HG03025 (cell line): ENCODE results near the gene CDKN2A.

Experiments used
- ATAC-seq: cut with Tn5 transposase; IDR thresholded peaks from one replicate; pipeline ENCODE4 v1.9.1; 2021; ENCODE audit warnings: mild to moderate bottlenecking, moderate library complexity; ENCODE audit not compliant: unreplicated experiment, low FRiP score

Gene CDKN2A

DNA sequence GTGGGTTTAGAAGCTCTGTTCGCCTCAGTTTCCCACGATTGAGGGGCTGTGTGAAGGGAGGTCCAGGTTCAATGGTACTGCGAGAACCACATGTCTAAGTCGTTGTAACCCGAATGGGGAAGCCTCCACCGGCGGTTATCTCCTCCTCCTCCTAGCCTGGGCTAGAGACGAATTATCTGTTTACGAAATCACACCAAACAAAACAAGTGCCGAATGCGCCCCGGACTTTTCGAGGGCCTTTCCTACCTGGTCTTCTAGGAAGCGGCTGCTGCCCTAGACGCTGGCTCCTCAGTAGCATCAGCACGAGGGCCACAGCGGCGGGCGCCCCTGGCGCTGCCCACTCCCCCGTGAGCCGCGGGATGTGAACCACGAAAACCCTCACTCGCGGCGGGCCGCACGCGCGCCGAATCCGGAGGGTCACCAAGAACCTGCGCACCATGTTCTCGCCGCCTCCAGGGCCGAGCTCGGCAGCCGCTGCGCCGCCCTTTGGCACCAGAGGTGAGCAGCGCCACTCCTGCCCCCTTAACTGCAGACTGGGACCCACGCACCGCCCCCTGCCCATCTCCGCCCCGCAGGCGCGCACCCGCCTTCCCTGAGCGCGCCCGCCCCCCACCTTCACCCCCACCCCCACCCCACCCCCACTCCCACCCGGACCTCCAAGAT lies at the start of gene CDKN2A:
TSS of gene CDKN2A (minus strand) at position 500 of the 663 bp plus-strand sequence.
- ATAC-seq = peak; percentile 35

GRCh38 chr9:22043928-22044327 lies 49.7 kb upstream of the CDKN2A start:
- no peak for ATAC-seq

- ATAC-seq = no peak
Observed at GRCh38 chr9:22041775-22042174, 47.6 kb upstream of the CDKN2A start.

DNA sequence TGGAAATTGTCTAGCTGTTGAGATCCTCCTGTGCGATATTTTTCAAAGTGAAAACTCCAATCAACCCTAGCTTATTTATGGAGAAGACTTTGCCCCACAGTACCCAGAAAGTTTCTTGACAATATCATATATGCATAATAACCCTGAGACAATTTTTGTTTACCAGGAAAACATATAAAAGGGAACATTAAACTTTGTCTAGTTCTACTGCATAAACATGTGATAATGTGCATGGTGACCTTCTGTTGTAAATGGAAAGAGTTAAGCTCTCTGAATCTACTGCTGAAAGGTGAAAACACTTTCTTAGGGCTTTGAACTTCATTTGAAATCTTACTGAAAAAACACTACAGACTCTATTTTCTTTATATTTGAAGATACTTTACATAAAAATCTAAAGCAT lies 47.2 kb upstream of the CDKN2A start:
- no peak for ATAC-seq

DNA sequence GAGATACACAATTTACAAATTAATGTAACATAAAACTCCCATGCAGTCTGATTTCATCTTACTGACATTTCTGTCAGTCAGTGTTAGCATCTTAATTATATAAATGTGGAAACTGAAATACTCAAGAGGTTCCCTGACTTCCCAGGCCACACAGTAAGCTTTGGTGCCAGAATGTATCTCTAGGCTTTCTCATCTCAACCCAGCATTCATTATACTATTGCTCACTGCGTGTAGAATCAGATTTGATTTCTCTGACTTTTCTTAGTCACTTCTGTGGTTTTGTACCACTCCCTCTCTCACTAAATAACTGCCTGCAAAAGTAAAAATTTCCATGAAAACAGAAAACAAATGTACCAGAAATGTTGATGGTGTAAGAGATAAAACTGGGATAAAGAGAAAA lies 46.6 kb upstream of the CDKN2A start:
- no peak for ATAC-seq

DNA sequence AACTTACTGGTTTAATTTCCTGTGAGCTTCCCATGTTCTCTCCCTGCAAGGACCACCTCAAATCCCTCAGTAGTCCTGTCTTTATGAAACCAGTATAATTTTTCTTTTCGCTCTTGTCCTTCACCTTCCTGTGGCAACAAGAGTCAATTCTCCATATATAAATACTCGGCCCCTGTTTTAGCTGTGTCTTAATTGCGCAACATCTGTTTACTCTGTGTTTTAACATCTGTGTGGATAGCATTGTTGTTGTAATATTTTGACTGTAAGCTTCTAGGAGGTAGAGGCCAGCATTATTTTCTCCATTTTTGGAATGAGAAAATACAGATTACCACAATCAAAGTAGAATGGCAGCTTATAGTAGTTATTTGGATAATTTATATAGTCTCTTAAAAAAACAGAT lies 45.1 kb upstream of the CDKN2A start:
- ATAC-seq = no peak

- no peak for ATAC-seq
Observed at GRCh38 chr9:22037954-22038690, 43.9 kb upstream of the CDKN2A start.

DNA sequence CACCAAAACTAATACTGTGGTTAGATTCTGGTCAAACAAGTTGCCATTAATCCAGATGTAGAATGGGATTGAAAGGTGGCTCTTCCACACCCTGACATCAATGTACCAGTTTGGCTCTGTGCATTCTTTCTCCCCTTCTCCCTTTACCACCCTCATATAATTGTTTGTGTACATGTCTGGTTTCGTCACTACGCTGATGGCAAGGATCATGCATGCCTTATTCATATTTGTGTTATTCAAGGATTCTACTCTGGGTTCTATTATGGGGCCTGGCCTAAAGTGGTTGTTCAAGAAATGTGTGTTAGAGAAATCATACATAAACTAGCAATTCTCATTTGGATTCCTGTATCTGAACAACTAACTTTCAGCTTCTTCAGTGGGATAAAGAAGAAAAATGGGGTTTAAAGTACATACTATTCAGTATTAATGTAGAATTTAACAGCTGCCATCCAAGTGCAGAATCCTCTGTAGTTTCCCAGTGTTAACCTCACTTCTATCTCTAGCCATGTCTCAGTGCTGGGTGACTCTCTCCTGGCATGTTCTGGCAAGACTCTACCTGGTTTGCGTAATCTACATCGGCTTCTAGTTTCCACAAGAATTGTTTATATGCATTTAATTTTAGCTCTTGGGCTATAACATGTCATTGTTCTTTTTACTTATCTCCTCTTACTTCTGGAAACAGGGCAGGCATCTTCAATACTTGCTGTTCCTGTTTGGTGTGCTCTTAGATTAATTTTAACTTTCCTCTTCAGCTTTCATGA lies 42.9 kb upstream of the CDKN2A start:
- ATAC-seq = no peak

GRCh38 chr9:22035591-22036011 lies 41.4 kb upstream of the CDKN2A start:
- ATAC-seq = no peak

GRCh38 chr9:22033012-22033630 lies 38.9 kb upstream of the CDKN2A start:
- ATAC-seq = no peak

GRCh38 chr9:22031655-22032411 lies 37.6 kb upstream of the CDKN2A start:
- ATAC-seq = no peak

- ATAC-seq = peak; percentile 93
Observed at GRCh38 chr9:22030101-22030598, 36.0 kb upstream of the CDKN2A start.

DNA sequence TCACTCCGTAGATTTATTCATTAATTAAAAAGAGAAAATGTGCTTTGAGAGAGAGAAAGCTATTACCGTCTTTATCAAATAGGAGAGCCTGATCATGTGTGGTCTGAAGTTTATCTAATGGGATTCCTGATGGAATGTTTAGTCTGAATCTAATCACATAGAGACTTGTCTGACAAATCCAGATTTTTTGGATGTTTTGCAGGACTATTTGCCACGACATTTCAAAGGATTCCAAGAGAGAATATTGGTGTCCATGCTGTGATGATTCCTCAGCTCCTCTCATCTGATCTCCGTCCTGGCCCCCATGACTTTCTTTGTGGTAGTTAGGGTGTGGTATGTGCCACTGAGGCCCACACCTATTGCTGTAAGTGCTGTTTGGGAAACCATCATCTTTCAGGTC lies 35.0 kb upstream of the CDKN2A start:
- no peak for ATAC-seq

DNA sequence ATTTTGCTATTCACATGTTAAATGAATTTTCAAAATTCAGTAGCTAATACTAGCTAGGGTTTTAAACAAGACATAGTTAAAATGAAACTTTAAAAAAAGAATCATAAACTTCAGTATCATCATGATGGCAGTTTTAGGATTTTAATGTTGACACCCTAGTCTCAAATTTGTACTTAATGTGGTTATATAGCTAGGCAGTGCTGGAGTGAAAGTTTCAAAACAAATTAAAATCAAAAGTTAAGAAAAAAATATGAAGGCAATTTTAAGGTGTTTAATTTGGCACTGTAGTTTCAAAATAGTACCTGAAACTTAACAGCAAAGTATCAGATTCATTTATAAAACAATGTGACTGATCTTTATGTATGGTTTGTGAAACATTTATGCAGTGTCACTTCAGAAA lies 34.2 kb upstream of the CDKN2A start:
- ATAC-seq = no peak

- ATAC-seq = no peak
Observed at GRCh38 chr9:22026696-22027095, 32.5 kb upstream of the CDKN2A start.

- ATAC-seq = no peak
Observed at GRCh38 chr9:22022396-22022795, 28.2 kb upstream of the CDKN2A start.

DNA sequence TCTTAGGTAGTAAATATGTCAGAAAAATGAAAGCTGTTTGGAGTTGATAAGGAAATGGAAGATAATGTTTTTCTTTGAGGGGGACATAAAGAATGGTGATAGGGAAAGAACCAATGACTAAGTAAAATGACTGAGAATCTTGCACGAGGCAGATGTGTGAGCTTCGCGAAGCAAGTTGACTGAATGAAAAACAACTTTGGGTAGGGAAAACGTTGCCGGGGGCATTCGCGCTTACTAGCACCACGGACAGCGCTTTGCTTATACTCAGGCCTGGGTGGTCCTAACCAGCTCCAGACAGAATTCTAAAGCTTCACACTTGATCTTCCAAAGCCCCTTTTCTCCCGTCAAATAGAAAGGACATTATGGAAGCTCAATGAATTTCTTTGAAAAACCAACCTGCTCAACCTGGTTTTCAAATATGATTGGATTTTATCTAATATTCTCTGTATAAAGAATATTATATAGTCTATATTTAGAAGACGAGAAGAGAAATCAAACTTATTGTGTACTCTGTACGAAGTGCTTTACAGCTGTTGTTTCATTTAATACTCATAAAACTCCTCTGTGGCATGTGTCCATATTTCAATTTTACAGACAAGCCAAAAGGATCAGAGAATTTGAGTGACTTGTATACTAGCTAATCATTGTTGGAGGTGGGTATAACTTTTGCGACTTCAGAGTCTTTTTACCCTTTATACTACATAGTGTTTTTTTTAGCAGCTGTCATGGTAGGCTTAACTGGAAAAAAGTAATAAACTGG lies 16.9 kb upstream of the CDKN2A start:
- ATAC-seq = no peak

- peak; percentile 59 for ATAC-seq
Observed at GRCh38 chr9:22009506-22009867, 15.3 kb upstream of the CDKN2A start.

DNA sequence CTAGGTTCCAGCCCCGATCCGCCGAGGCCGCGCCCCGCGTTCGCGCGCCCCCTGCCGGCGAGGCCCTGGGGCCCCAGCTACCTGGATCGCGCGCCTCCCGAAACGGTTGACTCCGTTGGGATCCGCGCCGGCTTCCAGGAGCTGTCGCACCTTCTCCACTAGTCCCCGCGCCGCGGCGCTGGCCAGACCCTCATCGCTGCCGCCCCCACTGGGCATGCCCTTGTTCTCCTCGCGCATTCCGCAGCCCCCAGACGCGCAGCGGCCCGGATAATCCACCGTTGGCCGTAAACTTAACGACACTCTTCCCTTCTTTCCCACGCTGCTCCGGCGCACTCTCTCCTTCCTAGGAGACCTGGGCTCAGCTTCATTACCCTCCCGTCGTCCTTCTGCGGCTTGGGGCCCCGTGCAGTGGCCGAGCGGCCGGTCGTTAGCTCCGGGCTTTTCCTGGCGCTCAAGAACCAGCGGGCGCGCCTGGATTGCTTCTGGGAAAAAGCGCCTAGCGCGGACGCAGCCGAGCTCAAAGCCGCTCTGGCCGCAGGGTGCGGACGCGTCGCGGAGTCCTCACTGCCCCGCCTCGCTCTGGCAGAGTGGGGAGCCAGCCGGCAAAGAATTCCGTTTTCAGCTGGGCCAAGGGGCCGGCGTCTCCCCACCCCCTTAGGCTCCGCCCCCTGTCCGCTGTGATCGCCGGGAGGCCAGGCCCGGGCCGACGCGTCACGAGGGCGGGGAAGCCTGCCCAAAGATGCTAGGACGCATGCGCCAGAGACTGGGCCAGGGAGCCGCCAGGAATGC lies 14.7 kb upstream of the CDKN2A start, which contains the start of gene CDKN2B:
TSS of gene CDKN2B (minus strand) at position 589 of the 789 bp plus-strand sequence. CDS start at position 237, 352 bp downstream.
- ATAC-seq = peak; percentile 97
